Muscle layer of colon (tissue), 2 donors: ENCODE results near the gene UPK3BL1.
"Not testable (repeated sequence)": the region's sequence is repeated elsewhere in the genome, so short reads cannot be mapped to it uniquely, and the experiment has no call there.

Source experiments
- H3K27ac ChIP-seq: one replicate; pipeline ENCODE4 v1.7.0; 2013; ENCODE audit warnings: low read depth, mild to moderate bottlenecking, low read length, moderate library complexity
- H3K27me3 ChIP-seq, 2 donors: one replicate each; pipeline ENCODE4 v1.7.0; 2013; ENCODE audit warnings: low read length in 2 of 2, mild to moderate bottlenecking in 2 of 2; ENCODE audit not compliant: insufficient read depth in 2 of 2, control insufficient read depth in 1 of 2
- H3K36me3 ChIP-seq: one replicate; pipeline ENCODE4 v1.7.0; 2013; ENCODE audit warnings: mild to moderate bottlenecking, low read length; ENCODE audit not compliant: insufficient read depth
- H3K4me1 ChIP-seq: one replicate; pipeline ENCODE4 v1.7.0; 2013; ENCODE audit warnings: mild to moderate bottlenecking, low read length; ENCODE audit not compliant: insufficient read depth
- H3K4me3 ChIP-seq, 2 donors: one replicate each; pipeline ENCODE4 v1.7.0; 2013; ENCODE audit warnings: low read length in 2 of 2, low read depth in 1 of 2, mild to moderate bottlenecking in 1 of 2, moderate library complexity in 1 of 2
- H3K9ac ChIP-seq: one replicate; pipeline ENCODE4 v1.7.0; 2013; ENCODE audit warnings: low read length
- H3K9me3 ChIP-seq: one replicate; pipeline ENCODE4 v1.7.0; 2013; ENCODE audit warnings: mild to moderate bottlenecking, low read length
- donor health status: abdominal sarcoma.
- donor health status: Adenocarcinoma of cecum.

UPK3BL1 gene

GRCh38 chr7:102602317-102602716 lies 40.3 kb downstream of the UPK3BL1 start:
- H3K27me3 ChIP-seq, H3K27ac ChIP-seq, H3K36me3 ChIP-seq, H3K9me3 ChIP-seq, H3K4me1 ChIP-seq, H3K4me3 ChIP-seq, H3K9ac ChIP-seq: not testable (repeated sequence)

GRCh38 chr7:102599699-102600098 lies 42.9 kb downstream of the UPK3BL1 start:
- H3K27me3 ChIP-seq, H3K9ac ChIP-seq, H3K4me3 ChIP-seq, H3K9me3 ChIP-seq, H3K4me1 ChIP-seq, H3K27ac ChIP-seq, H3K36me3 ChIP-seq: not testable (repeated sequence)

- H3K36me3 ChIP-seq, H3K4me1 ChIP-seq, H3K4me3 ChIP-seq, H3K9ac ChIP-seq, H3K9me3 ChIP-seq, H3K27me3 ChIP-seq, H3K27ac ChIP-seq: not testable (repeated sequence)
Observed at GRCh38 chr7:102596036-102596435, 46.6 kb downstream of the UPK3BL1 start.

GRCh38 chr7:102593637-102594334 lies 48.8 kb downstream of the UPK3BL1 start:
- not testable (repeated sequence) for H3K27ac ChIP-seq, H3K9me3 ChIP-seq, H3K36me3 ChIP-seq, H3K4me1 ChIP-seq, H3K4me3 ChIP-seq, H3K9ac ChIP-seq, H3K27me3 ChIP-seq

- H3K9me3 ChIP-seq, H3K27me3 ChIP-seq, H3K4me3 ChIP-seq, H3K9ac ChIP-seq, H3K36me3 ChIP-seq, H3K4me1 ChIP-seq, H3K27ac ChIP-seq: not testable (repeated sequence)
Observed at GRCh38 chr7:102592477-102593019, 50.0 kb downstream of the UPK3BL1 start.

GRCh38 chr7:102589857-102590256 lies 52.7 kb downstream of the UPK3BL1 start:
- H3K4me1 ChIP-seq, H3K9me3 ChIP-seq, H3K27ac ChIP-seq, H3K4me3 ChIP-seq, H3K9ac ChIP-seq, H3K27me3 ChIP-seq, H3K36me3 ChIP-seq: not testable (repeated sequence)
